Right cardiac atrium (tissue), 5 donors: ENCODE measurements around the gene SHROOM3. TPM values are rescaled to one million over a fixed set of nuclear protein-coding genes. Genes with fewer than 3 reads are reported as not detected.
A peak's percentile ranks its signal among the peaks of the same experiment; 100 is the strongest.

ENCODE experiments used
- ATAC-seq, 2 donors: fragments of 200-7000 bp; cut with Tn5 transposase; one replicate each; pipeline versions ENCODE4 v1.8.0 to v1.9.1; 2020; ENCODE audit warnings: moderate library complexity in 2 of 2, mild to moderate bottlenecking in 1 of 2
- DNase-seq, 3 donors: peaks; one replicate each; pipeline ENCODE4 v3.0.0-alpha.2; 2020
- H3K27ac ChIP-seq: one replicate; pipeline ENCODE4 v1.5.1; 2013; ENCODE audit warnings: mild to moderate bottlenecking, low read length, control low read depth, moderate library complexity
- H3K27me3 ChIP-seq: one replicate; pipeline ENCODE4 v1.6.1; 2013; ENCODE audit not compliant: control insufficient read depth, insufficient read depth
- H3K4me1 ChIP-seq: one replicate; pipeline ENCODE4 v1.6.1; 2013; ENCODE audit warnings: low read length; ENCODE audit not compliant: control insufficient read depth, insufficient read depth
- H3K4me3 ChIP-seq: one replicate; pipeline ENCODE4 v1.5.1; 2013; ENCODE audit warnings: low read length, control low read depth
- H3K9me3 ChIP-seq: one replicate; pipeline ENCODE4 v1.6.1; 2013; ENCODE audit warnings: low read length; ENCODE audit not compliant: control insufficient read depth
- WGBS: extraction: QIAGEN DNeasy Blood & Tissue Kit; methylation state at CpG from one replicate; pipeline ENCODE4 v1.1.7; 2013; 5-methylcytosine and 5-hydroxymethylcytosine counted together
- intact Hi-C, 4 donors: fragments of 100-400 bp; cut with DNase I; formaldehyde crosslinking; loops; one replicate each; pipeline versions ENCODE4 v1.11.0 to v1.14.0; 2022 to 2023
- polyA plus RNA-seq: library from polyadenylated mRNA; stranded (reverse); fragments of 200-250 nt; gene quantifications from one replicate; pipeline ENCODE4 v1.2.3, GENCODE V29; 2013
- total RNA-seq, 4 donors: library from RNA; stranded (reverse); fragmentation: NEBNext Ultra II Directional; extraction: Animal tissue kit (Norgen Biotek cat#: 25700); gene quantifications; one replicate each; pipeline ENCODE4 v1.2.1, GENCODE V29; 2021
- donor health status: healthy with polysubstance abuse.
- donor health status: DM: no; HTN: yes; CAD: no.
- donor health status: DM: no; HTN: no; CAD: no.
- donor health status: DM: no; HTN: yes; CAD: no; lungs with severe emphysema.
- donor health status: DM: yes; HTN: yes; CAD: no.

SHROOM3 gene
- total and polyA plus RNA-seq, 5 donors: 4.6 to 11.8 (median 10.9) TPM

DNA sequence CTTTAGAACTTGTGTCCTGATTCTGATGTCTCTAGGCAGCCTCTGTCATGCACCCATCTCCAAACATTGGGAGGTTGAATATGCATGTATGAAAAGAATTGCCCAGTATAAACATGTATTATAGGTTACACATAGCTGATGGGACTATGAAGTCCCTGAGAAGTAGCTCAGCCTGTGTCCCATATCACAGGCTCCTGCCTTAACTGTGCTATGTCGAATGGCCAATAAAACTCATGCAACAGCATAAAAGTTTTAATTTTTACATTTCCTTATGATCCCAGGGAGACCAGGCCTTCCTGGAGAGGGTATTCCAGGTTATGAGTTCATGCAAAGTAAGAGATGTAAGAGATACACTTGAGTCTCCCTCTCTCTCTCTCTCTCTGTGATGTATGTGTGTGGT lies 217.4 kb downstream of the SHROOM3 start:
- Histone ChIP-seq H3K27ac (no peak overlapping the region), H3K9me3 (no peaks in the 10 kb centered on the region), H3K4me3 (no peak overlapping the region), H3K4me1 (peaks cover 5% of the 10 kb centered on the region), H3K27me3 (no peaks in the 10 kb centered on the region)
- WGBS: 89% methylated on average over 1 of the region's 1 CpG
- no peak for ATAC-seq
- DNase-seq: no peak
- intact Hi-C loops: no loop called here

DNA sequence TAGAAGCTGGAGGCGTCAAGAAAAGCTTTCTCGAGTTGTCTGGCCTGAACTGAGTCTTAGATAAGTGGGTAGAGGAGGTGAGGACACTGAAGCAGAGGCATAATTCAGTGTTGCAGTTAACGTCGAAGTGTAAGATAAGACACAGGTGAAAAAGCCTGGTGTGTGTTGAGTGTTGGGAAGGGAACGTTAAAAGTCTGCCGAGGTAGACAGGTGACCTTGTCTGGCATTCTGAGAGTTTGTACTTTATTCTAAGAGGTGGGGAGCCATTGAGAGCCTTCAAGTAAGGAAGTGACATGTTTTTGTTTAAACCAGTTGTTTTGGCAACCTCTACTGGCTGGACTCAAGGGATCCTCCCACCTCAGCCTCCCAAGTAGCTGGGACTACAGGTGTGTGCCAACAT lies 219.1 kb downstream of the SHROOM3 start:
- no peaks in the 10 kb centered on the region for H3K9me3 ChIP-seq
- H3K4me3 ChIP-seq: no peak overlapping the region
- H3K27ac ChIP-seq: no peak overlapping the region
- DNase-seq (no peak), ATAC-seq (no peak)
- H3K4me1 ChIP-seq: peaks cover 7% of the 10 kb centered on the region
- H3K27me3 ChIP-seq: no peaks in the 10 kb centered on the region
- 74% methylated on average over 6 of the region's 6 CpGs for WGBS
- intact Hi-C loops: no loop called here

DNA sequence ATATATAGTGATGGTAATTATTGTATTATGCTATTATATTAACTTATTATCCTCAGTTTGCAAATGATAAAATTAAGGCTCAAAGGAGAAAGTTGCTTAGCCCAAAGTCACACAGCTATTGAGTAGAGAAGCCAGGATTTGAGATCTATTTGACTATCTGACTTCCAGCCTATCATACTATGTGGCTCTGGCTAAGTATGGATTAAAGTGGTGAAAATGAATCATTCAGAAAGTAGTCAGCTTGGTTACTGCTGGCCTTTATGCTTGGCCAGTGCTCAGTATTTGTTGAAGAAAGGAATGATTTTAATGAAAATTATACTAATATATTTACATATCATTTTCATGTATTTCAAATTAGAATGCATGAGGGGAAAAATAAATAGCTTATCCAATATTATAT lies 219.8 kb downstream of the SHROOM3 start:
- Histone ChIP-seq H3K27ac (no peak overlapping the region), H3K9me3 (no peaks in the 10 kb centered on the region), H3K27me3 (no peaks in the 10 kb centered on the region), H3K4me1 (peaks cover 7% of the 10 kb centered on the region), H3K4me3 (no peak overlapping the region)
- intact Hi-C loops: no loop called here
- ATAC-seq (no peak), DNase-seq (no peak)

DNA sequence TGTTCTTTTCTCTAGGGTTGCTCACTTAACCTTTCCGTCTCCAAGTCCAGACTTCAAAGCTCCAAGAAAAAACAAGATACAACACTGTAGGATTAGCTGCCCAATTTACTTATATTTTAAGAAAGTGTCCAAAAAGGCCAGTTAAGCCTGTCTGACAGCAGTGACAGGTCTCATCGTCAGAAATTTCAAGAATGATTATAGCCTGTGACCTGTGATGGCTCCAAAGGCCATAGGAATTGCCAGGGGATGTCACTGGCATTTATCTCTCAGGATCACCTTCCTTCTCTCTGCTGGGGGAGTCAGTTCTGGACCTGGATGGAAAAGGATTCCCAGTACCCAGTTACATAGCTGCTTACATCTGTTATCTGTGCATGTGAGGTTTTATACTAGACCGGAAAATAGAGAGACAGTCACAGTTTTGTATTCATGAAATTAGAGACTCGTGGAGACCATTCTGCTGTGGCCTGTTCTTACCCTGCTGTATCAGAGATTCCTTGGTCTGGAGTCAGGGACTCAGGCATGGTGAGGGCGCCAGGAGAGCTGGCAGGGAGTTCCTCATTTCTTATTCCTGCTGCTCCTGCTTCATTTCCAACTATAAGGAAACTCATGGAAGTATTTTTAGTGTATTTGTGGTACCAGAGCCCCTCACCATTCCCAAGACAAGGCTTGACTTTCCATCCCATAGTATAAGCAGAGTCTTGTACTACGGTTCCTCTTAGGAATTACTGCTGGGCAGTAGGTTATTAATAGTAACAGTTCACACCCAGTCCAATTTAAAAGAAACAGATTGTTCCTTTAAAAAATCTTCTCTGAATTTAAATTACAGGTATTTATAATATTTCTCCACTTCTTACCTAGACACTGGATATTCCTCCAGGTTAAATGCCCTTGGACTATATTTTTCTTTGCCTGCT lies 220.8 kb downstream of the SHROOM3 start:
- H3K4me1 ChIP-seq: peaks cover 7% of the 10 kb centered on the region
- no peaks in the 10 kb centered on the region for H3K27me3 ChIP-seq
- WGBS: 61% methylated on average over 6 of the region's 6 CpGs
- H3K9me3 ChIP-seq: no peaks in the 10 kb centered on the region
- intact Hi-C loops: no loop called here
- DNase-seq (peak in 1 of 3 donors; percentile 45), ATAC-seq (peak in 1 of 2 donors; percentile 47)
- no peak overlapping the region for H3K27ac ChIP-seq
- no peak overlapping the region for H3K4me3 ChIP-seq

DNA sequence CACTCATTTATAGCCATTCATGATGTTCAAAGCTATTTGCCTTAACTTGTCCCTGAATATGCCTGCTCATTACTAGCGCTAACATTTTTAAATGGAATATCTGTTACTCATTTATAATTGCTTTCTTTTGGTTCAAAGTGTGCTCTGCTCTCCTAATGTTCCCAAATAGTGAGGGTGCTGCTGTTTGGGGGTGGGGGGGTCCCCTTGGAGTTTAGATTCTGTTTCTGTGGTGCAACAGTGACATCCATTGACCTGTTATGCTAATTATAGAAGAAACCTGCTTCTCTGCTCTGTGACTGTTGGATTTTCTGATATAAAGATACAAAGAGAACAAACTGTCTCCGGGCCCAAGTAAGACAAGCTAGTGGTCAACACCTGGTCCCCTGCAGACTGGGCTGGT lies 222.4 kb downstream of the SHROOM3 start:
- no peaks in the 10 kb centered on the region for H3K9me3 ChIP-seq
- no peak overlapping the region for H3K4me3 ChIP-seq
- intact Hi-C loops: no loop called here
- H3K27ac ChIP-seq: no peak overlapping the region
- DNase-seq (no peak), ATAC-seq (peak in 1 of 2 donors; percentile 18)
- peaks cover 7% of the 10 kb centered on the region for H3K4me1 ChIP-seq
- H3K27me3 ChIP-seq: no peaks in the 10 kb centered on the region
- 91% methylated on average over 2 of the region's 2 CpGs for WGBS

DNA sequence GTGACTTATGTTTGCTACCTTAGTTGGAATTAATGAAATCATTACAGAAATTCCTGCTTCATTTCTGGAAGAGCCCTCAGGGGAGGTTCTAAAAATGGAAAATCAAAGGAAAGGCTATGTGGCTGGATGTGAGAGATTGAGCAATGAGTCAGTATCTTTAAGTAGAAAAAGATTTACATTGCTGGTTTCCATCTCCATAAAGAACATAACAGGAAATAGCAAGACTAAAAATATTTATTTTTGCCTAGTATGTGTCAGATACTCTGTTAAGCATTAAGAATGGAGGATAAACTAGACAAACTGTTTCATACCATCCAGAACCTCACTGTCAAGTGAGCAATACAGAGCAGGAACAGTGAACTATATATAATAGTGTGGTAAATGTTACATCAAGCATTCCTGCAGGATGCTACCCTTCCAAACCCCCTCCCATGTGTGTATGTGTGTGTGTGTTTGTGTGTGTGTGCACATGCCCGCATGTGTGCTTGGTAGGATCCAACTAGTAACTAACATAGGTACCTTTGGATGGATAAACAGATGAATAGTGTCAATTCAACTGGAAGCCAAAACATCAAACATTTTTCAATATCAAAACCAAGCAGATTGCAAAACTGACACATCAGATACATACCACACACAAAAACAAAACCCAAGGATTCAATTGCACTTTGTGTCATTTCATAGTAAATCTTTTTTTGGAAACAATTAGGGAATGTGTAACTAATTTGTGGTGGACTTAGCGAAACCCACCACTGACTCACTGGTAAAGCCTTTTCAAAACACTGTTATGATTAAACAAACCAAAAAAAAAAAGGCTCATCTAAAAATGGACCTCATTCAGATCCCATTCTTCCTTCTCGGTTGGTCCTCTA lies 223.4 kb downstream of the SHROOM3 start:
- Histone ChIP-seq H3K27me3 (no peaks in the 10 kb centered on the region), H3K9me3 (no peaks in the 10 kb centered on the region), H3K4me3 (no peak overlapping the region), H3K4me1 (peaks cover 7% of the 10 kb centered on the region), H3K27ac (no peak overlapping the region)
- WGBS: 82% methylated on average over 3 of the region's 3 CpGs
- no peak for DNase-seq
- intact Hi-C loops: no loop called here
- ATAC-seq: no peak

DNA sequence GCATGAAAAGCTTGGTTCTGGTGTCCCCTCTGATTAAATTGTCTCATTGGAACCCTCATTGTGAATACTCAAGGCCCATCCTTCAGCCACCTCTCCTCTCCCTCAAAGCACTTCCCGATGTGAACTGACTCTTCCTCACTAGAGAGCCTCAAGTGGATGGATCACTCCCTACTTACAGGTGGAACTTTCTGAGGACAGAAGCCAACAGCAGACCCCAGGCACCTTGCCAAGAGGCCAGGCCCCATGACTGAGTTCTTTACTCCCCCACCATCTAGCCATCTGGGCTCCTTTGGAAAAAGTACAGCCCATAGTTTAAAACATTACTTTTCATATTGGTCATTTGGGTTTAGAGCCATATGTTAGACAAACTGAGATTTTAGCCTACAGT lies 224.1 kb downstream of the SHROOM3 start:
- no peaks in the 10 kb centered on the region for H3K27me3 ChIP-seq
- H3K4me1 ChIP-seq: peaks cover 7% of the 10 kb centered on the region
- intact Hi-C loops: no loop called here
- H3K9me3 ChIP-seq: no peaks in the 10 kb centered on the region
- no peak overlapping the region for H3K27ac ChIP-seq
- ATAC-seq (no peak), DNase-seq (no peak)
- WGBS: 76% methylated on average over 1 of the region's 1 CpG
- H3K4me3 ChIP-seq: no peak overlapping the region

DNA sequence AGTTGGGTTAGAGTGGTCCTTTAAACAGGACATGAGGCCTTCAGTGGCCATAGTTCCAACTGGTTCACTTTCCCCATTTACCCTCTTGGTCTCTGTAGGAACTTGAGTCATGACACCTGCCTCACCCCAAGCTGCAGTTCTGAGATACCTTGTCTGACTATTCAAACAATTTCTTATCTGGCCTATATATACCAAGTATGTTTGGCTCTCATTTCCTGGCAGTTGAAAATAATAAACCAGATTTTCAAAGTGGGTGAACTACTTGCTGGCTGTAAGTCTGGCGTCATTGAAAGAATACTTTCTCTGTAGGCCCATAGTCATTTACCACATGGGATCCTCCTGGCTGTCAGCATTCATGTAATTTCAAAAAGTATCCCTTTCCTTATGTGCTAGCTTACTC lies 228.8 kb downstream of the SHROOM3 start:
- H3K4me3 ChIP-seq: no peak overlapping the region
- DNase-seq (no peak), ATAC-seq (no peak)
- WGBS: 81% methylated on average over 1 of the region's 1 CpG
- H3K27me3 ChIP-seq: no peaks in the 10 kb centered on the region
- no peak overlapping the region for H3K27ac ChIP-seq
- intact Hi-C loops: no loop called here
- no peaks in the 10 kb centered on the region for H3K9me3 ChIP-seq
- no peaks in the 10 kb centered on the region for H3K4me1 ChIP-seq

DNA sequence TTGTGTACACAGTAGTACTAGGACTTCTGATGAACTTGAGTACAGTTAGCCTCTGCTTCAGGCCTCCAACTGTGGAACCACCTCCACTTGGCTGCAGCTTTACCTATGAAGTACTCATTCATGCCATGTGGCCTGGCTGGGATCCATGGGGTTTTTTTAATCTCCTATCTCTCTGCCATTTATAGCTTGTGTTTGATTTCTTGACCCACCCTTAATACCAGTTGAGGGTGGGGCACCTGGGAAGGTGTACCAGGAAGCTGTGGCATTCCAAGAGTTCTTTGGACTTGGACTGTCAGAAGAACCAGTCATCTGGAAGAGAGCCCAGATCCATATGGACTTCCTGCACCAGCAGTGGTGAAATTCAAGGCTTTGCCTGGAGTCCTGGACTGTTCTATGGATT lies 230.1 kb downstream of the SHROOM3 start:
- ATAC-seq (peak in 1 of 2 donors; percentile 31), DNase-seq (no peak)
- H3K4me1 ChIP-seq: no peaks in the 10 kb centered on the region
- H3K27ac ChIP-seq: no peak overlapping the region
- no peaks in the 10 kb centered on the region for H3K27me3 ChIP-seq
- H3K4me3 ChIP-seq: no peak overlapping the region
- H3K9me3 ChIP-seq: no peaks in the 10 kb centered on the region
- intact Hi-C loops: no loop called here

DNA sequence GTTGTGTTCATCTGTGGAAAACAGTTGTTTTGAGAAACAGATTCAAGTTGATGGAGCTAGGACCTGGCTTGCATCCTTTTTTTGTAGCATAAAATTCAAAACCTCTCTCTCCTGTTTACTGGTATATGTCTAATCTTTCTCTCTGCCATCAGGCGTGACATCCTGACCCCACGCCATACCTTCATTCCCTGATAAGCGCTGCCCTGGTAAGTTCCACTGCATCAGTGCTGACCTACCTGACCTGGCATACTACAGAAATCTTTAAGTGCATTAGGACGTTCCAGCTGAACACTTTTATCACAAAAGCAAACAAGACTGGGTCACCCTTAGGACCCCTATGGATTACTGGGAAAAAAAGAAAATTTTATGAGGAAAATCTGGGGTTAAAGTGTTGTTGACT lies 230.7 kb downstream of the SHROOM3 start:
- no peaks in the 10 kb centered on the region for H3K9me3 ChIP-seq
- no peak overlapping the region for H3K4me3 ChIP-seq
- H3K4me1 ChIP-seq: no peaks in the 10 kb centered on the region
- no peaks in the 10 kb centered on the region for H3K27me3 ChIP-seq
- DNase-seq: no peak
- 79% methylated on average over 4 of the region's 4 CpGs for WGBS
- intact Hi-C loops: no loop called here
- no peak for ATAC-seq
- H3K27ac ChIP-seq: no peak overlapping the region

DNA sequence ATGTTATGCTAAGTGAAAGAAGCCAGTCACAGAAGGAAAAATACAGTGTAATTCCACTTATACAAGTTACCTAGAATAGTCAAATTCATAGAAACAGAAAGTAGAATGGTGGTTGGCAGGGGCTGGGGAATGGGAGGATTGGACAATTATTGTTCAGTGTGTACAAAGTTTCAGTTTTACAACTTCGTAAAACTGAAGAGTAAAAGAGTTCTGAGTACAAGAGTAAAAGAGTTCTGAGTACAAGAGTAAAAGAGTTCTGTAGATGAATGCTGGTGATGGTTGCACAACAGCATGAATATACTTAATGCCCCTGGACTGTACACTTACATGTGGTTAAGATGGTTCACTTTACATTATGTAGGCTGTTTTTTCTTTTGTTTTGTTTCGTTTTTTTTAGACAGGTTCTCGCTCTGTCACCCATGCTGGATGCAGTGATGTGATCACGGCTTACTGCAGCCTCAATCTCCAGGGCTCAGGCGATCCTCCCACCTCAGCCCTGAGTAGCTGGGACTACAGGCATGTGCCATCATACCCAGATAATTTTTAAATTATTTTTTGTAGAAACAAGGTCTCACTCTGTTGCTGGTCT lies 232.0 kb downstream of the SHROOM3 start:
- Histone ChIP-seq H3K27ac (no peak overlapping the region), H3K27me3 (no peaks in the 10 kb centered on the region), H3K9me3 (no peaks in the 10 kb centered on the region), H3K4me1 (no peaks in the 10 kb centered on the region), H3K4me3 (no peak overlapping the region)
- intact Hi-C loops: no loop called here
- ATAC-seq: no peak
- no peak for DNase-seq
- 85% methylated on average over 5 of the region's 5 CpGs for WGBS
